CD4-positive, alpha-beta T cell treated with Interleukin-1 beta for 1 hour (primary cell): ENCODE measurements around the gene INAFM1.
"Not testable (repeated sequence)": the region's sequence is repeated elsewhere in the genome, so short reads cannot be mapped to it uniquely, and the experiment has no call there.

Source experiments
- DNase-seq, 2 donors: peaks; one replicate each; pipeline ENCODE4 v3.0.0-alpha.2; 2020 to 2022

INAFM1 gene

DNA sequence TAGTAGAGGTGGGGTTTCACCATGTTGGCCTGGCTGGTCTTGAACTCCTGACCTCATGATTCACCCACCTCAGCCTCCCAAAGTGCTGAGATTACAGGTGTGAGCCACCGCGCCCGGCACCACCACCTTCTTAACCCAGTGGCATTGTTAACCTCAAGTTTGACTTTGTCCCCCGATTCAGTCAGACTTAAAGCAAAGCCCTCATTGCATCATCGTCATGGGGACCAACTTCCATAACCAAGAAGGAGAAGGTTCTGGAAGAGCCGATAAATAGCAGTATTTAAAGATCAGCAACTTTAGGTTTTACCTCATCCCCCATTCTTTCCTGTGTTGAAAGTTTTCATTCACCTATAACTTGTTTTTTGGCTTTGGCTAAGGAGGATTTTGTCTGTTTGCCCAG, 6.7 kb upstream of the INAFM1 start:
- no peak for DNase-seq

DNA sequence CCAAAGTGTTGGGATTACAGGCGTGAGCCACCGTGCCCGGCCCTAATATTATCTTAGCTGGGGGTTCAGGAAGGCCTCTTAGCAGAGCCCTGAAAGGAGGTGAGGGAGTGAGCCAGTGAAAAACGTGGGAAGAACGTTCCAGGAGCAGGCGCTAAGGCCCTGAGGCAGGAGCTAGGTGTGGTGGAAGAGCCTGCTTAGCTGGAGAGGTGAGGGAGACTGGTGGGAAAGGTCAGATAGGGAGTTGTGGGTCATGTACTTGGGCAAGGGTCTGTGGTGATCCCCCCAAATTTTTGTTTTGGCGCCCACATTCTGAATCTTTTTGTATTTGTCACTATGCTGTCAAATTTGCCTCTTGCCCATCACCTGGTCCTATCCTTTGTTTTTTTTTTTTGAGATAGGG, 5.1 kb upstream of the INAFM1 start:
- DNase-seq: no peak

DNA sequence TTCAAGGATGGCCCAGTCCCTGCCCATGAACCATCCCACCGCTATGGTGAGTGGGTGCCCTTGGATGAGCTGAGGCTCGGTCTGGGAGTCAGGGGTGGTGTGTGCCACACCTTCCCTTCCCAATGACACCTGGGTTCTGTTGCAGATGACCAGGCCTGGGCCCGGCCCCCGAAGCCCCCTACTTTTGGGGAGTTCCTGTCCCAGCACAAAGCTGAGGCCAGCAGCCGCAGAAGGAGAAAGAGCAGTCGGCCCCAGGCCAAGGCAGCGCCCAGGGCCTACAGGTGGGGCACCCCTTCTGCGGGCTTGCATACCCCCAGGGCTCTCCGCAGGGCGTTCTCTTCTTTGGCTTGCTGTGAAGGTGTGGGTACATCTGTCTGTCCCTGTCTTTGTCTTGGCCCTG, 4.3 kb upstream of the INAFM1 start:
- DNase-seq: no peak

DNA sequence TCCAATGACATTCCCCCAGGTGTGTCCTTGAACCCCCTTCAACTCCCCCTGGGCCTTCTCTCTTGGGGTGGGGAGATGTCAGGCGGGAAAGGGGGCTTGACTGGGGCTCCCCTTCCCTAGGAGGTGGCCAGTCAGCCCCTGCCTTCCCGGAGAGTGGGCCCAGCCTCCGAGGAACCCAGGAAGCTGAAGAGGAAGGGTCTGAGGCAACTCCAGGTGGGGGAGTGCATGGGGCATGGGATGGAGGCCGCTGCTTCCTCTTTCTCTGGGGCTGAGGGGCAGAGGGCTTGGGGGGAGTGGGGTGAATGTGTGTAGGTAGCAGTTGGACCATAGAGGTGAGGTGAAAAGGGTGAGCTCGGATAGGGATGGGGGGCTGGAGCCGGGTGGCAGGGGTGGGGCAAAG, 2.7 kb upstream of the INAFM1 start:
- DNase-seq: no peak

DNA sequence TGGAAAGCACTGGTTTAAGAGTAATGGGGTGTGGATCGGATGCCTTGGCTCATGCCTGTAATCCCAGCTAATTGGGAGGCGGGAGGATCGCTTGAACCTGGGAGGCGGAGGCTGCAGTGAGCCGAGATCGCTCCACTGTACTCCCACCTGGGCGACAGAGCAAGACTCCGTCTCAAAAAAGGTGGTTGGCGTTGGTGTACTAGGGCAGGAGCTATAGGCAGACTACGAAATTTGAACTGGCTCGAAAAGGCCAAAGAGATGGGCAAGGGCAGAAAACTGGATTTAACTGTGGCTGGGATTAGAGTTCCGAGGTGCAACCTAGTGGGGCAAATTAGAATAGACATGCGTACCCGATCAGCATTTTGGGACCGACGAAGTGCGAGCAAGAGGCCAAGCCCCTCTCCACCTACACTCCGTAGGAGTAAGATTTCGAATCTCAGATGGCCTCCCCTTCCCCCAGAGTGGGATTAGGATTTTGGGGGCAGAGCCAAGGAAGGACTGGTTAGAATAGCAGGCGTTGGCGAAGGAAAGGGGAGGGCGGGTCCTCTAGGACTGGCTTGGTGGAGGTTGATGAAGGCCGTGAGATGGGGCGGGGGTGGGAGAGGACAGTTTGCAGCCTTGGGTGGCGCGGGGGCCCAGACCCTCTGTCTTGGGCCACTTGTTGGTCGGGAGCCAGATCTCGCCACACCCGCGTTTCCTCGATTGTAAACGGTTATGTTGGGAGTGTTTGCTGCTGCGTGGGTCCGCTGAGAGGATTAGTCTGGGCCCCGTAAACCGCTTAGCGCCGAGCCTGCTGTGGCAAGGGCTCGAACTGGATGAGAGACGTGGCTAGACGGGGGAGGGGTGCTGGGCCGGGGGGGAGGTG, 2.0 kb upstream of the INAFM1 start:
- no peak for DNase-seq

DNA sequence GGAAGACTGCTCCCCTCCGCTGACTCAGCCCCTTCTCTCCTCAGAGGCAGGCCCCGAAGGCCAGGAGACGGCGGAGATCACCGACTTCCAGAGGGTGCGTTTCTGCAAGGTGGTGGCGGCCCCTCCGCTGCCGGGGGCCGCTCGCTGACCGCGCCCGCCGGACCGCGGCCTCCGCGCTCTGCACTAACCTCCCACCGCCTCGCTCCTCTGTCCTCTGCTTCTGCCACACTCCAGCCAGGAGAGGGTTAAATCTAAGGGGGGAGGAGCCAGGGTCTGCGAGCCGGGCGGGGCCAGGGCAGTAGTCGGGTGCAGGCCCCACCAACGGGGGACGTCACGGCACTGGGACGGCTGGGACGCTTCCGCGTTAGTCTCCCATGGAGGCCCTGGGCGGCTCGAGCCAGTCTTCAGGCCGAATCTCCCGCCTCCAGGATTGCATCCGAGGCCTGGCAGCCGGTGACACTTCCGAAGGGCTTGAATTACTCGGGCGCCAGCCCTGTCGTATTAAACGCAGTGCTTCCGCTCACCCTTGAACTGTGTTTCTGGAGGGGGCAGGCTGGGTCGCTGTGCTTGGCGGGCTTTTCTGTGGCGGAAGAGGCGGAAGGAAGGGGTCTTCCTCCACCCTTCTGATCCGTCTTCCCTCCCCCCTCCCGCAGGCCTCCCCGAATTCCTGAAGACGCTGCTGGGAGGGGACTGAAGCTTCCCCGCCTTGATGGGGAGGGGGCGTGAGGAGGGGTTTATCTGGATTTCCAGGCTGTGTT, 1.2 kb upstream of the INAFM1 start:
- DNase-seq: peak; percentile 92

DNA sequence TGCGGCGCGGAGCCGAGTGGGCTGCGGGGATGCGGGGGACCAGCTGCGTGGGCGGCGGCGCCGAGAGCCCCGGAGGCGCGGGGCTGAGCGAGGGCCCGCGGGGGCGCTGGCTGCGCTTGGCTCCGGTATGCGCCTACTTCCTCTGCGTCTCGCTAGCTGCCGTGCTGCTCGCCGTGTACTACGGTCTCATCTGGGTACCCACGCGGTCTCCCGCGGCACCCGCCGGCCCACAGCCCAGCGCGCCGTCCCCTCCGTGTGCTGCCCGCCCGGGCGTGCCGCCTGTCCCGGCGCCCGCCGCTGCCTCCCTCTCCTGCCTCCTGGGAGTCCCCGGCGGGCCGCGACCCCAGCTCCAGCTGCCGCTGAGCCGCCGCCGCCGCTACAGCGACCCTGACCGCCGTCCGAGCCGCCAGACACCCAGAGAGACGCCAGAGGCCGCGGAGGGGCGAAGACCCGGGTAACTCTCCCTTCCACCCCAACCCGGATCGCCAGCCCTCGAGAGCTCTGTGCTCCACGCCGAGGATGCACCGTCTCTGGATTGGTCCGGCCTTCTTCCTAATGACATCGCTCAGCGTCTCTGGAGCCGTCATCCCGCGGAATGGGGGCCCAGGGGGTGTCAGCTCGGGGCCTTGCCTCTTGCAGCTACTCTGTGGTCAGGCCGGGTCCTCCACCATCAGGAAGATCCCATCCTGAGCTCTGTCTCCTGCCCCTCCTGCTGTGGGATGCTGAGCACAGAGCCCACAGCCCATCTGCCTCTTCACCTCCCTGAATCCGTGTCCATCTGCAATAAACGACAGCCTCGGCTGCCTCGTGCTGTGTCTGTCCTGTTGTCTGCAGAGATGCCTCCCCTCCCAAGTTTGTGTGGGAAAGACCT, 441 bp downstream of the INAFM1 start:
- no peak for DNase-seq

DNA sequence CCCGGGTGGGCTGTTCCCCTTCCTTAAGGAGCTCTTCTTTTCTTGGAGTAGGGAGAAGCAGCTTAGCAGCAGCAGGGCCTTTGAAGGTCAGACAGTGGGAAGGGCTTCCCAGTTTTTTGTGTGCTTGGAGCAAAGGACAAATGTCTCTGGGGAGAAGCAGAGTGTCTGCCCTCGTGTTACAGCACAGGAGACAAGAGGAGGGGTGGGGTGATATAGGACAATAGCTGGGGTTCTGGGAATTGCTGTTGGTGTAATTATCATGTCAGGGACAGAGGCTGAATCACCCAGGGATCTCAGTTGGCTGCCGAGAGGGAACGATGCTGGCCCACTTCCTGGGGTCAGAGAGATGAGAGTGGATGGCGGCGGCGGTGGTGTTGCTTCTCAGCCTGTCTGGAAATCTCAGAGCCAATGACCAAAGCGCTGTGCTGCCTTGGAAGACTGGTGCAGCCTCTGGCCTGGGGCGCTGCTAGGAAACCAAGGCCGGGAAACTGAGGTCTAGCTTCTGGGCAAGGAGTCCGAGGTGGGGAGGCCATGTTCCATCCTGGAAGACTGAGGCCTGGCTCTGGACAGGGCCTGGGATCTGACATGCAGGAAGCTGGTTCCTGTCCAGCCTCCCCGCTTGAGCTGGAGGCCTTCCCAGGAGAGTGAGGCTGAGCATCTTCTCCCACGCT, 1.2 kb downstream of the INAFM1 start:
- no peak for DNase-seq

DNA sequence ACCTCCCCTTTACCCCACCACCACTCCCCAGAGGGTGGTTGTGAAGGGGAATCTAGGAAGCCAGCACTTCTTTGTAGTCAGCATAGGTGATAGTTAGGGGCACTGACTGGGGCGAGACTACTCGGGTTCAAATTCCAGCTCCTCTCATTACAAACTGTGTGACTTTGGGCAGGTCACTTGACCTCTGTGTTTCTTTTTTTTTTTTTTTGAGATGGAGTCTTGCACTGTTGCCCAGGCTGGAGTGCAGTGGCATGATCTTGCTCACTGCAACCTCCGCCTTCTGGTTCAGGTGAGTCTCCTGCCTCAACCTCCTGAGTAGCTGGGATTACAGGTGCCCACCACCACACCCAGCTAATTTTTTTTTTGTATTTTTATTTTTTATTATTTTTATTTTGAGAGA, 1.8 kb downstream of the INAFM1 start:
- DNase-seq: not testable (repeated sequence)

DNA sequence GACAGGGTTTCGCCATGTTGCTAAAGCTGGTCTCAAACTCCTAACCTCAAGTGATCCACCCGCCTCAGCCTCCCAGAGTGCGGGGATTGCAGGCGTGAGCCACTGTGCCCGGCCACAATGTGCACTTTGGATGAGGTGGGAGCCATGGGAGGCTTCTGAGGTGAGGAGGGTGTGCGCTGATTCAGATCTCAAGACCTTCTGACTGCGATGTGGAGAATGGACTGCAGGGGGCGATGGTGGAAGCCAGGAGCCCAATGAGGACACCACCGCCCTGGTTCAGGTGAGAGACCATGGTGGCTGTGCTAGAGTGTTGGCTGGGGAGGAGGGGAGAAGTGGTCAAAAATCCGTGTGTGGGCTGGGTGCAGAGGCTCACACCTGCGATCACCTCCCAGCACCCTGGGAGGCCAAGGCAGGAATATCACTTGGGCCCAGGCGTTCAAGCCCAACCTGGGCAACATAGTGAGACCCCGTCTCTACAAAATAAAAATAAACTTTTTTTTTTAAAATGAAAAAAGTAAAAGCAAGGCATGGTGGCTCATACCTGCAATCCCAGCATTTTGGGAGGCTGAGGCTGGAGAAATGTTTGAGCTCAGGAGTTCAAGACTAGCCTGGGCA, 5.6 kb downstream of the INAFM1 start:
- DNase-seq: peak; percentile 40 to 57

DNA sequence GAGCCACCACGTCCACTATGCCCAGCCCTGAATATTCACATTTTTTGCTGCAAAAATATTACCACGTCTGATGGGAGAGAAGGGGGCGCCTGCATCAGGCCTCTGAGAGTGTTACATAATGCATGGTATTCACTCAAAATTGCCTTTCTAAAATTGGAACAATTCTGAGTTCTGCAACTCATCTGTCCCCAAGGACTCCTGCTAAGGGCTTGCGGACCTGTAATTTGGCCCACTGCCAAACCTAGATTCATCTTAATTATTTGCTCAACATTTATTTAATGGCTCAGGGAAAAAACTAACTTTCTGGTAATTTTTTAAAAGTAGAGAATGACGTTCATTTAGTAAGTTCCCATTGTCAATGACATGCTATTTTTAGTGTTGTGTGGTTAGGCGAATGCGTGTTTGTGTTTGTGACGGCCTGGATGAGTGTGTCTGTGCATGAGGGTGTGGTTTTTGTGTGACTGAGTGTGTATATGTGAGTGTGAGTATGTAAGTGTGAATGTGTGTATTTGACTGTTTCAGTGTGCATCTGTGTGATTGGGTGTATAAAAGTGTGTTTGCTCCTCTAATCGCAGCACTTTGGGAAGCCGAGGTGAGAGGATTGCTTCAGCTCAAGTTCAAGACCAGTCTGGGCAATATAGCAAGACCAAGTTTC, 8.8 kb downstream of the INAFM1 start:
- no peak for DNase-seq

DNA sequence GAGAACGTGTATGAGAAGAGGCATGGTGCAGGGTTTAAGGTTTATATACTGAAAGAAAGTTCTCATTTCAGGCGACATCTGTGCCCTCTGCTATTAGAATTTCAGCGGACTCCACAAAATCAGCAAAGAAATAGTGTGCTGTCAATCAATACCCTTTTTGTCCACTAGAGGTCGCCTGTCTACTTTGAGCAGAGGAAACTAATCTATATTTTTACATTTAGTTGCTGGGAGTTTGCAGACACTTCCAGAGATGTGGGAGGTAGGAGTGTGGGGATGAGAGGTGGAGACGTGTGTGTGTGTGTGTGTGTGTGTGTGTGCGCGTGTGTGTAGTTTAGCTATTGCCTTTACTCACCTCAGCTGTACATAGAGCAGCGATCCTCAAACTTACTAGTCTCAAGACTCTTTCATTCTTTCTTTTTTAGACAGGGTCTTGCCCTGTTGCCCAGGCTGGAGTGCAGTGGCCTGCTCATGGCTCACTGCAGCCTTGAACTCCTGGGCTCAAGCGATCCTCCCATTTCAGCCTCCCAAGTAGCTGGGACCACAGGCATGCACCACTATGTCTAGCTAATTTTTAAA, 9.7 kb downstream of the INAFM1 start:
- DNase-seq: peak in 1 of 2 donors; percentile 75

DNA sequence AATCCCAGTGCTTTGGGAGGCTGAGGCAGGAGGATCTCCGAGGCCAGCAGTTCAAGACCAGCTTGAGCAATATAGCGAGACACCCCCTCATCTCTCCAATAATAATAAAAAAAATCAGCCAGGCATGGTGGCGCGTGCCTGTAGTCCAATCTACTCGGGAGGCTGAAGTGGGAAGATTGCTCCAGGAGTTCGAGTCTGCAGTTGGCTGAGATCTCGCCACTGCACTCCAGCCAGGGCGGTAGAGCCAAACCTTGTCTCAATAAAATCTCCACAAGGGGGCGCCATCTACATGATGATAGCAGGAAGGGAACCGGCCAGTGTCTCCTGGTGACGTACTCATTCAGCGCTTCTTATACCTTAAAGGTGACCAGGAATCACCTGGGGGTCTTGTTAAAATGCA, 21.4 kb downstream of the INAFM1 start:
- DNase-seq: peak; percentile 75 to 86

DNA sequence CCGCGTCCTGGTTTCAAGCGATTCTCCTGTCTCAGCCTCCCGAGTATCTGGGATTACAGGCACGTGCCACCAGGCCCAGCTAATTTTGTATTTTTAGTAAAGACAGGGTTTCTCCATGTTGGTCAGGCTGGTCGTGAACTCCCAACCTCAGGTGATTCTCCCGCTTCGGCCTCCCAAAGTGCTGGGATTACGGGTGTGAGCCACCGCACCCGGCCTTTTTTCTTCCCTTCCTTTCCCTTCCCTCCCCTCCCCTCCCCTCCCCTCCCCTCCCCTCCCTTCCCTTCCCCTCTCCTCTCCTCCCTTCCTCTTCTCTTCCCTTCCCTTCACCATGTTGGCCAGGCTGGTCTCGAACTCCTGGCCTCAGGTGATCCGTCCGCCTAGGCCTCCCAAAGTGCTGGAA, 26.2 kb downstream of the INAFM1 start:
- DNase-seq: not testable (repeated sequence)

DNA sequence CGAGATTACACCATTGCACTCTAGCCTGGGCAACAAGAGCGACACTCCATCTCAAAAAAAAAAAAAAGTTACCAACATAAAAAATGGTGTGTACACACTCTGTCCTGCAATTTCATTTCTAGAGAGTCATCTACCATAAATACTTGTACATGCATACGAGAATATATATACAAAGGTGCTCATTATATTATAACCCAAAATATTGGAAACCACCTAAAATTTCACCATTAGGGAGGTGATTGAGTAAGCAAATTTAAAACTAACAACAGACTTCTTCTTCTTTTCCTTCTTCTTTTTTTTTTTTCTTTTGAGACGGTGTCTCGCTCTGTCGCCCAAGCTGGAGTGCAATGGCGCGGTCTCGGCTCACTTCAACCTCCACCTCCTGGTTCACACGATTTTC, 27.6 kb downstream of the INAFM1 start:
- no peak for DNase-seq

DNA sequence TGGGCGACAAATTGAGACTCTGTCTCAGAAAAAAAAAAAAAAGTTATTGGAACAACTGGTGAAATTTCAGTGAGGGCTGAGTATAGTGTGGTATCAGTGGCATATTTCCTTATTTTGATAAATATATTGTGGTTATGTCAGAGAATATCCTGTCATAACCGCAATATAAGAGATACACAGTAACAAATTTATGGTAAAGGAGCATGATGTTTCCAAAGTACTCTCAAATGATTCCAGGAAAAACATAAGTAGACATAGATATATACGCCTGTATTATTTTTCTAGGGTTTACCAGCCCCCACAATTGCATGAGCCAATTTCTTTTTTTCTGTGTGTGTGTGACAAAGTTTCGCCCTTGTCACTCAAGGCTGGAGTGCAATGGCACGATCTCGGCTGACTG, 29.3 kb downstream of the INAFM1 start:
- no peak for DNase-seq

DNA sequence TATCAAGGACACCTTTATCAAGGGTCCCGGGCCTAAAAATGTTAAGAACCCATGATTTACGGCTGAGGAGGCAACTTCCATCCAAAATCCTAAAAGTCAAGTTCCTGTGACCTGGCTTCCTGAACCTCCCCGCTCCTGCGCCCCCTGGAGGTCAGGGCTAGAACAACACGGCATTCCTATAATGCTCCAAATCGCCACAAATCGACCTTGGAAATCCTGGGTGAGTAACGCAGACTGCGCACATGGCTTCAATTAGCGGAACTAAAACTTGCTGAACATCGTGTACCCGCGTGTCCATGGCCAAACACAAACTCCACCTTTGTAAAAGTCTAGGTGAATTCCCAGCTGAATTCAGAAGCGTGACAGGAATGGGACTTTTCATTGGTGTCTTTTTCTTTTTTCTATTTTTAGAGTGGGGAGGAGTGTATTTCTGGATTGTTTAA, 30.6 kb downstream of the INAFM1 start:
- DNase-seq: peak; percentile 49 to 51

DNA sequence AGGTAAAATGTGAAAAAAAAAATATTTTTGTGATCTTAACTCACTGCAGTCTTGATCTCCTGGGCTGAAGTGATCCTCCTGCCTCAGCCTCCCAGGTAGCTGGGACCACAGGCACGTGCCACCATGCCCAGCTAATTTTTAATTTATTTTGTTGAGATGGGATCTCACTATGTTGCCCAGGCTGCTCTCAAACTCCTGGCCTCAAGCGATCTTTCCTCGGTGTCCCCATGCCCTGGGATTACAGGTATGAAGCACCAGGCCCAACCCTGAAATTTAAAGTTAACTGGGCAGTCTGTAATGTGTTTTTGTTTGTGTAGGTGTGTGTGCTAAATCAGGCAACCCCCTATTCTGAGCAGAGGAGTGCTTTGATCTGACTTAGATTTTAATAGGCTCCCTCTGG, 31.6 kb downstream of the INAFM1 start:
- DNase-seq: no peak

DNA sequence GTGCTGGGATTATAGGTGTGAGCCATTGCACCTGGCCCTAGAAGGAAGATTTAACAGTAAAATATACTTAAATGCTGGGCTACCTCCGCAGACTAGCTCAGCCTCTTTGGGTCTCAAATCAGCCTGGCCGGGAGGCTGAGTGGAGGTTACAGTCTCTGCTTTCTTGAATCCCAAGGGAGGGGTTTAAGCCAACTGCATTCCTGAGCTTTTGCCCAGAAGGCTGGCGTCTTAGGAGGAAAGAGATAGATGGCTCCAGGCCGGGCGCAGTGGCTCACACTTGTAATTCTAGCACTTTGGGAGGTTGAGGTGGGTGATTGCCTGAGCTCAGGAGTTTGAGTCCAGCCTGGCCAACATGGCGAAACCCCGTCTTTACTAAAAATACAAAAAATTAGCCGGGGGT, 34.4 kb downstream of the INAFM1 start:
- no peak for DNase-seq

DNA sequence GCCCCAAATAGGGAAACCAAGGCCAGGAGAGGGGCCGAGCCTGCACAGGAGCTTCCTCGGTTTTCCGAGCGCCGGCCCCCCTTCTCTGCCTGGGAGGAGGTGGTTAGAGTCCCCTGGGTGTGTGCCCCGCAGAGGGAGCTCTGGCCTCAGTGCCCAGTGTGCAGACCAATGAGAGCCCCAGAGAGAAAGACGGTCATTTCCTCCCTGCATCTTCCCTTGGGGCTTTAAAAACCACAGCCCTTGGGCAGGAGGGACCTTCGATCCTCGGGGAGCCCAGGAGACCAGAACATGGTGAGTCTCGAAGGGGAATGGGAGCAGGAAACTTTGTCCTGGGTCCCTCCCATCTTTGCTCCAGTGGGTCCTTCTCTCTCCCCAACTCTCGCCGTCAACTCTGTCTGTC, 34.9 kb downstream of the INAFM1 start, which contains the start of gene C5AR1:
TSS of gene C5AR1 (plus strand) at position 254 of the 400 bp plus-strand sequence. CDS start at position 289, 35 bp downstream.
- peak in 1 of 2 donors; percentile 67 for DNase-seq

DNA sequence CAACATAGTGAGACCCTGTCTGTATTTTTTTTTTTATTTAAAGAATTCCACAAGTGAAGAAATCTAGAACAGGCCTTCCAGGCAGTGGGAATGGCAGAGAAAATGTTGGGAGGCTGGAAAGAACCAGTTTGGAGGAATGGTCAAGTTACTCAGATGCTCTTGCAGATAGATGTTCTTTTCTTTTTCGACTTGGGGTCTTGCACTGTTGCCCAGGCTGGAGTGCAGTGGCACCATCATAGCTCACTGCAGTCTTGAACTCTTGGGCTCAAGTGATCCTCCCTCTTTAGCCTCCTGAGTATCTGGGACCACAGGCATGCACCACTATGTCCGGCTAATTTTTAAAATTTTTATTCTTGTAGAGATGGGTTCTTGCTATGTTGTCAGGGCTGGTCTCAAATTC, 35.6 kb downstream of the INAFM1 start:
- no peak for DNase-seq
